Activated CD4-positive, alpha-beta T cell treated with anti-CD3 and anti-CD28 coated beads, Interleukin-2, Interleukin-6, amounts not matched to agents 100 ng/mL and 50 ng/mL, durations not matched to agents 16 hours and 8 hours (primary cell): ENCODE data around the gene KRT35.

Experiments
- DNase-seq: peaks from one replicate; pipeline ENCODE4 v3.0.0-alpha.2; 2020

The KRT35 gene

DNA sequence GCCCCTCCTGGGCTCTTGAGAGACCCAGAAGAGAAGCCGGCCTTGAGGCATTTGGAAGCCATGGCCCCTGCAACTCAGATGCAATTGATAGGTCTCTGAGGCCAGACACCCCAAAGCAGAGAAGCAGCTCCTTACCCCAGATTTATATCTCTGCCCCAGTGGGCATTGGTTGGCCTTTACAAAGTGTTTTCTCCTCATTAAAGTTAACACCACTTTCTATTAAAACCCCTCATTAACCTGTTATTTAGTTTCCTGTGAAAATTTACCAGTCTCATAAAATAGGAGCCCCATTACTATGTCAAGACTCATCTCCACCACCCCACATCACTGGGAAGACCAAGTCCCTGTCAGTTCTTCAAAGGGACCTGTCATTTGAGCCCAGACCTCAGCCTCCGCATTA, at the start of gene KRT35:
KRT35 (minus strand) TSS at position 116 of the 400 bp plus-strand sequence; CDS start at position 62, 54 bp downstream.
- DNase-seq = no peak

DNA sequence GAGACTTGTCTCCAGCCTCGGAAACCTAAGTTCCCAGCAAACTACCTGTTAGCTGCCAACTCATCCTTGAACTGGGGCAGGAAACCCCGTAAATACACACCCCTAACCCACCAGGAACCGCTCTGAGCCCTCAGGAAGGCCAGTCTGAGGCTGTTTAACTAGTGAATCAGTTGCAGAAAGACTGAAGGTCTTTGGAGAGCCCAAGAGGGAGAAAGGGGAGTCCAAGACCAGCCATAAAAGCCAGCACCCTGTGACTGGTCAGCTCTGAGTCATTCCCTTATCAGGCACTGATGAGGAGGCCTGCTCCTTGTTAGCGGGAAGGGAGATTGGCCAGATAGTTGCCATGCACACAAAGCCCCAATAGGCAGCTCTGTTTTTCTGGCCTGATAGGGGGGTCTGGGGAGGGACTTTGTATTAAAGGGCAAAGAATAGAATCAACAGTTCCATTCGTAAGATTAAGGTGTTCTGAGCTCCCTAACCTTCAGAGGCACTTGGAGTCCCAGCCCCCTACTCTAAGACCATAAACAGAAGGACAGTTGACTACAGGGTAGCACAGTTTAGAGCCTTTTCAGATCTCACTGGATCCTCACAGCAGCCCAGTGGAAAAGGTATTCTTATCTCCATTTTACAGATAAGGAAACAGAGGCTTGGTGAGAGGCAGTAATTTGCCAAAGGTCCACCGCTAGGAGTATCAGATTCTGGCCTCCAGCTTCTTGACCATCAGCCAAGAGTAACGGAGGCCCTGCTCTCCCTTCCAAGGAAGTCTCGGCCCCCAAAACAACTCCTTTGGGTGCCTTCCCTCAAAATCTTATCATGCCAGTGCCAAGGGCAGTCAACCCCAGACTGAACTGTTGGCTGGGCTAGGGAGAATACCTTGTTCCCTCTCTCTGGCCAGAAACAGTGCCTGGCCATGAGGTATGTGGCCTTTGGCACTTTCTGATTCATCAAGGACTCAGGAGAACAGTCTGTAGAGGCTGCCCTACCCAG, 49.4 kb upstream of the KRT35 start:
- no peak for DNase-seq

DNA sequence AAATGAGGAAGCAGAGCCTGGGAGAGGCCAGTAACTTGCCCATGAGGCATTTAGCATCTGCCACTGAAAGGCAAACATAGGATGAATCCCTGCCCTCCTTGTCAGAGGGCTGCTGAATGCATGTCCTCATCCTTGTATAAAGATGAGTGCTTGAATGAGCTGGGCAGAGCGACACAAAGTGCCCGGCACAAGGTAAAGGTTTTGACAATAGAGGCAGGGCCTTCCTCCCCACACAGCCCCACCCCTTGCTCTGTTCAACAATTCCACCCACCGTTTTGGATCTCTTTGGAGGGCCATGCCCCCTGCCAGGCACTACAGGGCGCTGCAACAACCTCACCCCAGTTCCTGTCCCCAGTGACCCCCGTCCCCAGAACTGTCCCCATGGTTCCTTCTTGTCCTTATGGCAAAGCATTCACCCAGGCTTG, 48.6 kb upstream of the KRT35 start:
- DNase-seq = no peak

DNA sequence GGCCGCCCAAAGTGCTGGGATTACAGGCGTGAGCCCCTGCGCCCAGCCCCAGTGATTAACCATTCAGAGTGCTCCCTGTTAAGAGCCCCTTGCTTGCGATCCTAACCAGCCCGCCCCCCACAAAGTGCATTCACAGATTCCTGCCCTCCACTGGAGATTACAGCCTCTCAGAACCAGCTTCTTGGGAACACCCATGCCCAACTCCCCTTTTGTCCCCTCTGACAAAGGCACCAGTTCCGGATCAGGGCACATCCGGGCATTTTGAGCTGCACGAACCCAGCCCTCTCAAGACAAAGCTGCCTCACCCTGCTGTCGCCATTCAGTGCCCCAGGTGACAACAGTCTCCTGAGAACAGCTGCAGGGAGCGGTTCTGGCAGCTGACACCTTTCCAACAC, 48.0 kb upstream of the KRT35 start:
- DNase-seq = no peak

DNA sequence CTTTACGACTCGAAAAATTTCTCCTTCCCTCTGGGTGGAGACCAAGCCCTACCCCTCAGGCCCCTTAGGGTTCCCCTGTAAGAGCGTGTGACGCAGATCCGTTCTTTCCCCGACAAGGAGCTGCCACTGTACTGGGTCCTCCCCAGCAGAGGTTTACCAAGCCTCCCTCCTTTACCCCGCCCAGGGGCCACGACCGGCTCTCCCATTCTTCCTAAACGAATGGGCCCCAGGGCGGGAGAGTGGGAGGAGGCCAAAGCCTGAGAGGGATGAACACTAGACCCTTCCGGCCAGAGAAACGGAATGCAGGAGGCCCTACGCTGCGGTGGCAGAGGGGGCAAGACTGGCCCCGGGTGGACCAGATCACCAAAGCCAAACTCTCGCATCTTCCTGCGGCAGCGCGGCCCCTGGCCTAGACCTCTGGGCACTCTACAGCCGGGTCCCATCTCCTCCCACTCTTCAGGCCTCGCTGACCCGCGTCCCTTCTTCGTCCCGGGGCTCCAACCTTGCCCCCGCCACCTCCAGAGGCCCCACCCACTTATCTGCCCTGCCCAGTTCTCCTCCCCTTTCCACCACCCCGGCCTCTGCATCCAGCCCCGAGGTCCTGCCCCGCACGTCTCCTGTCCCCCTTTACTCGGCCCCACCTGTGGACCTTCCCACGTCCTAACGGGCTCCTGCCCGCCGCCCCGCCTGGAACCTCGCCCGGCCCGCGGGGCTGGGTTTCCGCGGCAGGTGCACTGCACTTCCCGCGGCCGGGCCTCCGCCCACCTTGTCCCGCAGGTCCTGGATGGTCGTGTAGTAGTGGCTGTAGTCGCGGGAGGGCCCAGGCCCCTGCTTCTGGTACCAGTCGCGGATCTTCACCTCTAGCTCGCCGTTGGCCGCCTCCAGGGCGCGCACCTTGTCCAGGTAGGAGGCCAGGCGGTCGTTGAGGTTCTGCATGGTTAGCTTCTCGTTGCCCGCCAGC, 46.4 kb upstream of the KRT35 start:
- no peak for DNase-seq

DNA sequence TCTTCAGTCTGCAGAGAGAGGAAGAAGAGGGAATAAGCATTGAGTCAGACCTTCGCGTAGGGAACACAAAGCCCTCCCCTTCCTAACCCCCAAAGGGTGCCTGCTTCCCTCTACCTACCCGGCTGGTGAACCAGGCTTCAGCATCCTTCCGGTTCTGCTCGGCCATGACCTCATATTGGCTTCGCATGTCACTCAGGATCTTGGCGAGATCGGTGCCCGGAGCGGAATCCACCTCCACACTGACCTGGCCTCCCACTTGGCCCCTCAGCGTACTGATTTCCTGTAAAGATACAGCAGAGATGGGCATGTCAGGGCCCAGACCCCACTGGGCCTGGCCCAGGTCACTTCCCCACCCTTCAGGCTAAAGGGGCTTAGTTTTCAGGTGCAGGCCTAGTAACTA, 43.3 kb upstream of the KRT35 start:
- no peak for DNase-seq

DNA sequence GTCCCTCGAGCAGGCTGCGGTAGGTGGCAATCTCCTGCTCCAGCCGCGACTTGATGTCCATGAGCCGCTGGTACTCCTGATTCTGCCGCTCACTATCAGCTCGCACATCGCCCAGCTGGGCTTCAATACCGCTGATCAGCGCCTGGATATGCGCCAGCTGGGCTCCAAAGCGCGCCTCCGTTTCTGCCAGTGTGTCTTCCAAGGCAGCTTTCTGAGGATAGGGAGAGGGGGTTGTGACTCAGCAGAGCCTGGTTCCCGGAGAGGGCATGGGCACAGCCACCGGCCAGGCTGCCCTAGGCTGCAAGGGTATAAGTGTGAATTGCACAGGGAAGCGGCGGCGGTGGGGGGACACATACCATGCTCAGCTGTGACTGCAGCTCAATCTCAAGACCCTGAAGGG, 42.8 kb upstream of the KRT35 start:
- no peak for DNase-seq

DNA sequence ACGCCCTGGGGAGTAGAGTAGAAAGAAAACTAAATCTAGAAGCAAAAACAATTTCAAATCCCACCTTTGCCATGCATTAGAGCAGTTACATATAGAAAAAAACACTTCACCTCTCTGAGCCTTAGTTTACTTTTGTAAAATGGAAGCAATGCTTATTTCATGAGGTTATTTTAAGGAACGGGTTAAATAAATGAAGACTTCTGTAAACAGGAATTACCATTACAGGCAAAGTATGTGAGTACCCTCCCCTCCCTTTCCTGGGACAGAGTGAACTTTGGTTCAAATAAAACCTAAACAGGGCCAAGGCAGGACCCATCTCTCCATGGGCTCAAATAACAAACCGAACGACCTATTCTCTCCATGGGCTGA, 42.3 kb upstream of the KRT35 start:
- no peak for DNase-seq

DNA sequence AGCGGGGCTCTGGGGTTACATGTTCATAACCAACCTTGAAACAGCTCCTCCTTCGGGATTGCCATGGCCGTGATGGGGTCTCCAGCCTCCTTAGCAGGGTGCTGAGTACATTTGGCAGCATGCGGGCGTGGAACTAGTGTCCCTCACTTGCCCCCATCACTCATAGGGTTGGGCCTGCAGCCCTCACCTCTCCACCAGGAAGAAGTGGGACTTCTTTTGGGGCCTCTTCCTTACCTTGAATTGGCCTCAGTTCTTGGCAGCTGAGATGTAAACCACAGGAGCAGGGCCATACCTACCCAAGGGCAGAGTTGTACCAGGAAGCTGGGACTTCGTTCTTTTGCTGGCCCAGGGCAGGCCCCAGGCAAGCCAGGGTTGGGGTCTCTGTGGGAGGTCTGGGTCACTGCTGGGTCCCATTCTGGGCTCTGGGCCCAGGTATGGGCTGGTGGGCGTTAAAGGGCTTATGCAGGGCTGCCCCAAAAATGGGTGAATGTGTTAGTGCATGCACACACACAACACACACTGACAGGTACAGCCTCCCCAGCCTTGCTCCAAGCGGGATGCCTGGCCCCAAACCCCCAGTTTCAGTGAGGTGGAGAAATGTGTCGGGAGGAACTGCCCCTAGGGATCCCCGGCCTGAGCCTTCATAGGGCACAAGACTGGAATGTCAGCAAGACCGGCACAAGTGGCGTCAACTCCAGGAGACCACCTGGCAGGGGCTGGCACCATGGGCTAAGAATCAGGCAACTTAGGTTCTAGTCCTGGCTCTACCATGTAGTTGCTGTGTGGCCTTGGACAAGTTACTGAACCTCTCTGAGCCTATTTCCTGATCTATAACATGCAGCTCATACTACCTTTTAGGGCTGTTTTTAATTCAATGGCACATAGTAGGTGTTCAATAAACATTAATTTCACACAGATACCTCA, 41.6 kb upstream of the KRT35 start:
- DNase-seq = no peak

DNA sequence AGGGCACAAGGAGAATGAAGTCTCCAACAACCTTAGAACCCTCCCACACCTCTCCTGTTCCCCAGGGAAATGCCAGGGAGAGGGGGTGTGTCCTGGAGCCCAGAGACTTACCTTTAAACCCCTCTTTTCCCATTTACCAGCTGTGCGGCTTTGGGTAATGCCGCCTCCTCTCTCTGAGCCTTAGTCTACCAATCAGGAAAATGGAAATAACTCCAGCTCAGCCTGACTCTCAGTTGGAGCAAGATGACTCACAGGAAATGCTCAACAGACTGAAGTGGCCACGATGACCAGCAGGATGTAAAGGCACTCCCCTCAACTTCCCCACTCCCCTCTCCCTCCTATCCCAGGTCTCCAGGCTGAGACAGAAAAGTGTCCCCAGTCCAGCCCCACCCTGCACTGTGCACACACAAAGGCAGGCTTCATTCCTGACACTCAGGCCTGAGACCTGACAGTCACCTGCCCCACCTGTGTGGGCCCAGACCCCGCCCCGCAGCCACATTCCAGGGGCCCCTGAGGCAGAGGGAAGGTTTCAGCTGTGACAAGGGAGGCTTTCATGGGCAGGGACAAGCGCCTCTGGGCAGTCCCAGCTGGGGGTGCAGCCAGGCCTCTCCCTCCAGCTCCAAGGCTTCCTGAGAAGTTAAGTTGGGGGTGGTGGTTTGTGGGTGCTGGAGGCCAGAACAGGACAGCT, 40.8 kb upstream of the KRT35 start:
- no peak for DNase-seq

DNA sequence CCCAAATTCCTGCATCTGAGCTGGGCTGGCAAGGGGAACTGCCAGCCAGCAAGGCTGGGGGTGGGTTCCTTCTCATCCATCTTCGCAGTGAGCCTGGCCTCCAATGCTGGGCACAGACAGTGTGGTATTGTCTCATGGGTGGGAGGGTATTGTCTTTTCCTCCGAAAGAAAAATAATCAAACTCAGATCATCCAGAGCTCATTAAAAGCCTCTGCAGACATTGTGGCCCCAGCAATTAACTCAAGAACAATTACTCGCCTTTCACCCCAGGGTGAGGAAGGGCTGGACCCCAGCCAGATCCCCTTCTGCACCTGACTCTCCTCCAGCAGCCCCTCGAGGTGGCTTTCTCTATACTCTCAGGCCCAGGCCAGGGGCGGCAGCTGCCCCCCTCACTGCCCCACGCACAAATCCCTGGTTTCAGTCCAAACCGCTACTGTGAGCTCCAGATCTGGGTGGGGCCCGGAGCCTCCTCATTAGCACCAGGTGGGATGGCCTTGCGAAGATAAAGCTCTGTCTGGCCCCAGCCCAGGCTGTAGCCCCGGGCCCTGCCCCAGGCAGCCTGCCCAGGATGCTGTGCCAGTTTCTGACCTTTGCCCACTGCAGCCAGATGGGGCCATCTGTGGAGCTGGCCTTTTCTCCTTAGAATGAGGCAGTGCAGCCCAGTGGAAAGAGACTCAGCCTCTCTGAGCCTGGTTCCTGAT, 40.0 kb upstream of the KRT35 start:
- no peak for DNase-seq

DNA sequence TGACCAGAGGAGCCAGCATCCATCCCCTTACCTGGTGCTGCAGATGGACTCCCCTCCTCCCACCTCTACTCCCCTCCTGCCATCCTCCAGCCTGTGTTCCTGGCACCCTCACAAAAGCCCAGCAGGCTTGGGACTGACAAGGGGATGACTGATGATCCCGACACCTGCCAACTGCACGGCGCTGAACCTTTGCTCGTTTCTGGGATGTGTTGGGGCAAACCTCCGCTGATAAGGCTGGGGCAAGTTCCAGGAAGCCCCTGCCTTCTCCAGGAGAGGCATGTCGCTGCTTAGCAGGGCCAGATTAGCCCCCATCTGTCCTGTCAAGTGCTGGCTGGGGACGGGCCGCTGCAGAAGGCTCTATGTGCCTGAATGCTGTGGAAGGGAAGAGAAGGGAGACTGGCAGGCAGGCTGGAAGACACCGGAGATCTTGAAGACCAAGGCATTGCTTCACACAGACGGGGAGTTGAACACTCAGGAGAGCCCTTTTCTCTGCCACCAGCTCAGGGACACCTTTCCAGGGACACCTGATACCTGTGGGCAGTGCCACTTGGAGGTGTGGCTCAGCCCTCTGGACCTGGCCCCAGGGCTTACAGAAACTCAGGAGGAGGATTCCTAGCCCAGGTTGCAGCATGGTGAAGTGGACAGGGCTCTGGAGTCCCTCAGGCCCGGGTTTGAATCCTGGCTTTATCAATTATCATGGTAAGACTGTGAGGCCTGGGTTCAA, 38.7 kb upstream of the KRT35 start:
- no peak for DNase-seq

DNA sequence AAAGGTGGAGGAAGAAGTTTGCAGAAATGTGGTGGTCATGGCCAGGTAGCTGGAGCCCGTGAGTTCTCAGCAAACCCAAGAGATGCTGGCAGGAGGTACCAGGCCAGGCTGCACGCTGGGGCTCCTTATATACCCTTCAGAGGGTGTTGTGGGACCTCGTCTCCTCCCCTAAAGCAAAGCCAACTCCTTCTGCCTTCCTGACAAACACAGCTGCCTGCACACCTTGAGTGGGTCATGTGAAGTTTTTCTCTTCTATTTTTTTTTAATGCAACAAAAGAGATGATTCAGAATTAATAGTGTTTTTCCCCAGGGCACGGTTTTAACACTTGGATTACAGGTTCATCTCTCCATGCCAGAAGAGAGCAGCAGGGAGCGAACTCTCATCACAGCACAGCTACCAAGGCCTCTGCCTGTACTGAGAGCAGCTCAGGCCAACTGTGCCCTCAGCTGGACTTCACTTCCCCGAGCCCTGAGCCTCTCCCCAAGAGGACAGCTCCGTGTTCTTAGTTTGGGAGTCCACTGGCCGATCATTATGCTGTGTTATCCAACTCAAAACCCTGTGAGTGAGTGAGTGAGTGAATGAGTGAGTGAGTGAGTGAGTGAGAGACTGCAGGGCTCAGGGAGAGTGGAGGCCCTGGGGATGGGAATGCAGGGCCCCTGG, 38.0 kb upstream of the KRT35 start, which contains the start of gene KRT15:
KRT15 (minus strand) TSS at position 102 of the 661 bp plus-strand sequence; CDS start at position 39, 63 bp downstream.
- DNase-seq = no peak

DNA sequence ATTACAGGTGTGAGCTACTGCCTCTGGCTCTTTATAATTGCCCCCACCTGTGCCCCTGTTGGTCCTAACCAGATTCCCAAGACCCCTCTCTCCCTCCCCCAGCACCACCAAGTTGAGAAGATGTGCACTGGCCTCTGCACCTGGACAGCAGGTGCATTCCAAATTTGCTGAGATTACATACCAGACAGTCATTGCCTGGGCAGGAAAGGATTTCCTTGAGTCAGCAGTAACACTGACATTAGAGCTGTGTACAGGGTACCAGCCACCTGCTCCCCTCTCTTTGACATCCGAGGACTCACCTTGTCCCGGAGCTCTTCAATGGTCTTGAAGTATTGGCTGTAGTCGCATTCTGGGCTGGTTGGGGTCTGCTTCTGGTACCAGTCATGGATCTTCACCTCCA, 37.1 kb upstream of the KRT35 start:
- DNase-seq = no peak

DNA sequence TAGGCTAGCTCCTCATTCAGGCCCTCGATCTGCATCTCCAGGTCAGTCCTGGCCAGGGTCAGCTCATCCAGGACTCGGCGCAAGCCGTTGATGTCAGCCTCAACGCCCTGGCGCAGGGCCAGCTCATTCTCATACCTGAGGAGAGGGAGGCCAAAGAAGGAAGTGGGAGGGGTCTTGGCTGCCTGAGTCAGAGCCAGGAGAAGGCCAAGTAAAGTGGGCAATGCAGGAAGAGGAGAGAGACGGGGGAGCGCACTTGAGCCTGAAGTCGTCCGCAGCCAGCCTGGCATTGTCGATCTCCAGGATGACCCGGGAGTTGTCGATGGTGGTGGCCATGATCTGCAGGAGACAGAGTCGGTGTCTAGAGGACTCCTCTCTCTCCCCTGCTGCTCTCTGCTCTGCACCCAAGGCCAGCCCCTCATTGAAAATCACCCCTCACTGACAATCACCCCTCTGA, 35.9 kb upstream of the KRT35 start:
- no peak for DNase-seq

DNA sequence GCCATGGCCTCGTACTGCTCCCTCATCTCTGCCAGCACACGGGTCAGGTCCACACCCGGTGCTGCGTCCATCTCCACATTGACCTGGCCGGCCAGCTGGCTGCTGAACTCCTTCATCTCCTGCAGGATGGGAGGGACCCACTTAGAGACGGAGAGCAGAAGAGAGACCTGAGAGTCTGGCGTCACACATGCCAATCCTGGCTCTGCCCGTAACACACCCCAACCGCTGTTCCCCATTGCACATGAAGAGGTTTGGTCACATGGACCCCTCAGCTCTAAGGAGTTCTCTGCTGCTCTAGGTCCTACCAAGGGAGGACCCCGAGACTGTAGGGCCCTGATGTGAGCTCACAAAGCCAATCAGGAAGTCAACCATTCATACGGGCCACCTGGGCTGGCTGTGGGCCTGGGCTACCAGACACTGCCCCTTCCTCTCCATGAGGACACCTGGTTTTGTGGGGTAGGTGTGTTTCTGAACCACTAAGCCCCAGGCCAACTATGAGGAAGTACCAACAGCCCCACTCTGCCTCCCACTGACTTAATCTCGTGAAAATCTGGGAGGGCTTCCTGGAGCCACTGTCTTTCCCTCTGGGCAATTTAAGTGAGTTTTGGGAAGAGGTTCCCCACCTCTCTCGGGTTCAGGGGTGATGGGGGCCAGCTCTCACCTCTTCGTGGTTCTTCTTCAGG, 35.3 kb upstream of the KRT35 start:
- DNase-seq = no peak

DNA sequence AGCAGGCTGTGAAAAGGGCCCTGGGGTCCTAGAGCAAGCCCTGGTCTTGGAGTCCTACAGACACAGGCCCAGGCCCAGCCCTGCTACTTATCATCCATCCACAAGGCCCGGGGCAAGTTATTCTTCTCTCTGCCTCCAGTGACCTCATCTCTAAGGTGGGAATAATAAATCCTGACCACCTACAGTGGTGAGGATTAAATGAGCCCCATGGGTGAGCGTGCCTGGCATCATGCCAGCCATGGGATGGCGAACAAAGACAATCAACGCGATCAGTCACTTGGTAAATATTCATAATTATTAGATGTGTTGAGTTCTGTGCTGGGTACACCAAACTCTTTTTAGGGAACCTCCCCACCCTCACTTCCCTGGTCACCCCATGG, 32.2 kb upstream of the KRT35 start:
- DNase-seq = no peak

DNA sequence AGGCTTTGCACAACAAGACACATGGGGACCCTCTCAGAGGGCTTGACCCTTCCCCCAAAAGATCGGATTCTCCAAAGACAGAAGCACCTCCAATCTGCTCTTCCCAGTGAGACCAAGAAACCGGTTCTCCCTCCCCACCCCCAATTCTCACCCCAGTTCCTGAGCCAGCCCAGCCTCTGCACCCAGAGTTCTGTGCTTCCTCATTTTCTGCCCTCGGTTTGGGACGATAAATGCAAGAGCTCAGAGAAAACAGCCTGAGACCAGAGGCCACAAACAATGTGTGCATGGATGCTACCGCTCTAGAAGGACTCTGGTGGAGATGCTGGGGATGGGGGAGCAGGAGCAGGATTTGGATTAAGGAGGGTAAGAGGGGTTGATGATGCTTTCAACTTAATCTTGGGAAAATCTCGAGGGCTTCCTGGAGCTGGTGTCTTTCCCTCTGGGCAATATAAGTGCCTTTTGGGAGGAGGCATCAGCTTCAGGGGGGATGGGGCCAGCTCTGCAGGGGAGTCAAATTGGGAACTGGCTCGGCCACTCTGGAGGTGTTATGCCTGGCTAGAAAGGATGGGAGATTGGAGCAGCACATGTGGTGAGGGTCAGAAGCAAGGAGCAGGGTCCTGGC, 31.7 kb upstream of the KRT35 start:
- DNase-seq = no peak

DNA sequence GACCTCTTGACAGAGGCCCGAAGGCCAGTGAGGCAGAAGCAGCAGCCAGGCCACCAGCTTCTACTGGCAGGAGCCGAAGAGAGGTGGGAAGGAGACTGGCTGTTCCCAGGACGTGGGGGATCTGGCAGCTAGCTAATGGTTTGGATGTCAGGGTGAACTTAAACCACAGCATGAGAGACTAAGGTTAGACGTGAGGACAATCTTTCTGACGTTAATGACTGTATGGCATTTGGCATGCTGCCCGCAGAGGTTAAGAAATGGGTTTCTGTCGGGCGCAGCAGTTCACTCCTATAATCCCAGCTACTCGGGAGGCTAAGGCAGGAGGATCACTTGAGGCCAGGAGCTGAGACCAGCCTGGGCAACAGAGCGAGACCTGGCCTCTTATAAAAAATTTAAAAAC, 30.8 kb upstream of the KRT35 start:
- no peak for DNase-seq
